Fibroblast of the conjunctiva (primary cell): ENCODE measurements around the gene PSMG4.

Experiments used
- DNase-seq: peaks from one replicate; pipeline ENCODE4 v3.0.0-alpha.2; 2010; ENCODE audit warnings: low read depth

The PSMG4 gene

DNA sequence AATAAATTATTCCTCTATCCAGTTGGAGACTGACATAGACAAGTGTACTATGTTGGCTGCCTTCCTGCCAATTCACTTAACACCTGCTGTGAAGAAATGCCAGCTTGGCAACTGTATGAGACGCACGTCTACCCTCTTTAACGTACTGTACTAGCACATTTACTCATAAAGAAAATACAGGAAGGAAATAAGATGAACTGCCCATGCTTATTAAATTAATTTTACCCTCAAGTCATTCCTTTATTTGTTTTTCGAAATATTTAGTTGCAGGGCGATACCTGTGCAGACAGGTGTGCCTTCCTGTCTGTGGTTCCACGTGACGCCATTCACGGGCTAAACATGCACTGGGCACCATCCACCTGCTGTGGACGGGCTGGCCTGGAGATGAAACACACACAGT is 52.0 kb downstream of the PSMG4 start:
- no peak for DNase-seq

DNA sequence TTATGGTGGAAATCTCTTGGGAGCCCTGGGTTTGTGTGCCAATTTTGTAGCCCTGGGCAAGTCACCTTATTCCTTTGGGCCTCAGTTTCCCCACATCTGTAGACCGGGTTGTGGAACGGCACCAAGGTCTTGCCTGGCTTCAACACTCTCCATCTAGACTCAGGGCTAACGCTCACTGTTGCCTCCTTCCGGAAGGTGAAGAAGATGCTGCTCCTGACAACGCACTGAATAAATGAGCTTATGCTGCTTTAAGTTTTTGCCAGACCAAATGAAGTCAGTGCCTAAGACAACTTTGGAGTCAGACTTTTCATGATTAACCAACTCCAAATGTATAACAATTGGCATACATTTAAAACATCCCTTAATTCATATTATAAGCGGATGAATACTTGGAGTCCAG is 53.1 kb downstream of the PSMG4 start:
- DNase-seq, result no peak

DNA sequence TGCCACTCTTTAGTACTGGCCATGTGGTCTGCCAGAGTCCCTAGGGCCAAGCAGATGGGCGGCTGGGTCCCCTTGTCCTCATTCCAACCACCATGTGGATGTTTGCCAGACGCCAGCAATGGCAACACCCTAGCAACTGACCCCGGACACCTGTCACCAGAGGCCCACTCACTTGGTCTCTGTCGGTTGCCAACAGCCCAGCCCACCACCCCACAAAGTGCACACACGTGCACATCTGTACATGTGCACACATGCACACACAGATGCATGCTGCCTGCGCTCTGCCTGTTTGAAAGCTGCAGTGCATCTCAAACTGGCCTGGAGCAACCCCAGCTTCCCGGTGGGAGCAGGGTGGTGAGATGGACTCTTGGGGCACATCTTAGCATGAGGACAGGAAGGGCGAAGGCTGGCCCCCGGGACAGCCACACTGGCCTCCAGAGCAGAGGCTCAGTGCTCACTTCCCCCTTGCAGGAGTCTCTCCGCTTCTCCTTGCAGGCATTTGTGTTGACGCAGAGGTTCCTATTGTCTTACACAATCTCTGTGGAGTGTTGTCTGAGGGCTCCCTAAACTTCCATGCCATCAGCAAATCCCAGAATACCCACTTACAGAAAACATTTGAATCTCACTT is 54.0 kb downstream of the PSMG4 start:
- DNase-seq, result no peak

DNA sequence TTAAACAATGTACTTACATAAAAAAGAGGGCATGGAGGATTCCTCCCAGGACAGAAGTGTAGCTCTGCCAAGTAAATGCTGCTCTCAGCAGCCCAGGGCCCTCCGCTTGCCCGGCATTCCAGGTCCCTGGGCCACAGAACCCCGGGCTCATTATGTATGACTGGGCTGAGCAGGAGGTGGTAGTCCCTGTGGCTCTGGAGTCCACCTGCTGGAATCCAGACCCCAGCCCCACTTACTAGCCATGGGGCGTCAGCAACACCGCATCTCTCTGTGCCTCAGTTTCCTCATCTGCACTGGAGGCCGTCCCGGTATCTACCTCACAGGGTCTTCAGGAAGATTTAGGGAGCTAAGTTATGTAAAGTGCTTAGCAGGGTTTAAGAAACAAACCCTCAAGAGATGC is 55.4 kb downstream of the PSMG4 start:
- no peak for DNase-seq

DNA sequence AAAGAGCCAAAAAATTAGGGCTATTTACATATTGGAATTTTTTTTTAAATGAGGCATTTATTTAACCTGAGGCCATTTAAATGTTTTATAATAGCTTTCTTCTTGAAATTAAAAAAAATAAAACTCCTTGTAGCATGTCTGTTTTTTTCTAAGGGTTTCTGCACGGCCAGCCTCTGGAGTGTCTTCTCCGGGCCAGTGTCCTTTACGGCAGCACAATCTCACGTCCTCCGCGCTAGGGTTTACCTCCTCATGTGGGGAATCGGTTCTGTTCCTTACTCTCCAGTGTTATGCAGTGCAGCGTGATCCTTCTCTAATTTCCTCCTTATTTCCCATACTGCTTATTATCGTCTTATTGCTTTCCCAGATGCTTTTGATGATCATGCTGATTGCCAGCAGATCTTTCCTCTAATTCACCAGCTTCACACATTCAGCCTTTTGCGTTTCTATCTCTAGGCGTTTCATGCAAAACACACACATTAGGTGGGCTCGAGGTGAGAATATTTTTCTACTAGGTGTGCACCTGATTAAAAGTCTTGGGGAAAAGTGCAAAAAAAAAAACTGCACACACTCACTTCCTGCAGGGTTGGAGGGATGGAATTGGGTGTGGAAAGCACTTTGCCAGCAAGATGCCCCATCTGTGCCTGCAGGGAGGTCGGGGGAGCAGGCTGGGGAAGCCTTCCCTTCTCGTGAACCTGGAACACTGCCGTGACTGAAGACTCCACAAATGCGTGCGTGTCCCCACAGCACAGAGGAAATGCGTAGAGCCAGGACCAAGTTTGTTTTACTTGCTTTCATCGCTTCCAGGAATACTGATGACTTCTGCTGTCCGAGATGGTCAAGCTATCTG is 56.1 kb downstream of the PSMG4 start:
- no peak for DNase-seq

DNA sequence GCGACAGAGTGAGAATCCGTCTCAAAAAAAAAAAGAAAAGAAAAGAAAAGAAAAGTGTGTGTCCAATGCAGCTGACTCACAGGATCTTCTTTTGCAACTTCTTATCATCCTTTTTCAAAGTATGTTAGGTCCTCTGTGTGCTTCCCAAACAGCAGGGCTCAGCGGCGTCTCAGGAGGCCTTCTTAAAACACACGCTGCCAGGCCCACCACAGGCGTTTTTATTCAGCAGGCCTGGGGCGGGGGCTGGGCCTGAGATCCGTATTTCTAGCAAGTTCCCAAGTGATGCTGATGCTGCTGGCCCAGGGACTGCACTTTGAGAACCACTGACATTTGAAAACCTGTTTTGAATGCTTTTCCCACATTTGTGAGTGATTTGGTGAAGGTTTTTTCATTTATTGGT is 57.1 kb downstream of the PSMG4 start:
- DNase-seq, result no peak

DNA sequence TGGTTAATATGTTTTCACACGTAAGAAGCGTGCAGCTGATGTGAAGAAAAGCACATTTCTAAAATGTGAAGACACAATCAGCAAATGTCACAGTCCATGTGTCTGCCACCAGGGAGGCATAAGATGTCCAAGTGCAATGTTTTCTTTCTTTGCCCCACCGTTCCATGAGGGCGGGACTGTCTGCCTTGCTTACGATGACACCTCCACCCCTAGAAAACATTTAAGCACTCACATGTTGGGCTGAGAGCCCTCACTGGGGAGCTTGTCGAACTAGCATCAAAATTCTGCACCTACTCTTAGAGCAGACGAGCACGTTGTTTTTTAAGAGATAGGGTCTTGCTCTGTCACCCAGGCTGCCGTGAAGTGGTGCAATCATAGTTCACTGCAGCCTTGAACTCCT is 57.6 kb downstream of the PSMG4 start:
- DNase-seq, result no peak

DNA sequence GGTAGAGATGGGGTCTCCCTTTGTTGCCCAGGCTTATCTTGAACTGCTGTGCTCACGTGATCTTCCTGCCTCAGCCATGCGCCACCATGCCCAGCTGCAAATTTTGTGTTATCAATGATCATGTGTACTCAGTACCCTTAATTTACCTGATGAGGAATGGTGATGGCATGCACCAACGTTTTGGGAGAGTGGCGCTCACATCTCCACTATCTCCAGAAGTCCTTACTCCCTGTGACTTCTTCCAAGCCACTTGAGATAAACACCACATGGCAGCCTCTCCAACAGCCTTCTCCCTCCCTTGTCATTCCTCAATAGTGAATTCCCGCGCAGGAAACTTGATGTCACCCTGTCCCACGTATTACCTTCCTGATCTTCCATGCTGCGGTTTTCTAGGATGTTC is 58.1 kb downstream of the PSMG4 start:
- no peak for DNase-seq
